Measurements from ENCODE around the gene GTF2A1L.
A peak's percentile ranks its signal among the peaks of the same experiment; 100 is the strongest.
"Not testable (repeated sequence)": the region's sequence is repeated elsewhere in the genome, so short reads cannot be mapped to it uniquely, and the experiment has no call there.

The GTF2A1L gene

GRCh38 chr2:48617618-48618017 lies at the start of gene GTF2A1L:
Gene GTF2A1L, plus strand, starts transcription at chr2:48617856. Its CDS starts 19 bp downstream, at chr2:48617875.
- DNase-seq: no peak

GRCh38 chr2:48568547-48568946 lies 49.1 kb upstream of the GTF2A1L start:
- peak; percentile 30 to 33 for DNase-seq

GRCh38 chr2:48569433-48569832 lies 48.2 kb upstream of the GTF2A1L start:
- no peak for DNase-seq

- no peak for DNase-seq
Measured at GRCh38 chr2:48572816-48573215, 44.8 kb upstream of the GTF2A1L start.

GRCh38 chr2:48574353-48575287 lies 43.0 kb upstream of the GTF2A1L start:
- DNase-seq: peak in 1 of 2 experiments; percentile 7

GRCh38 chr2:48578313-48578712 lies 39.3 kb upstream of the GTF2A1L start:
- no peak for DNase-seq

- DNase-seq: no peak
Measured at GRCh38 chr2:48583961-48584360, 33.7 kb upstream of the GTF2A1L start.

- no peak for DNase-seq
Measured at GRCh38 chr2:48584551-48584950, 33.1 kb upstream of the GTF2A1L start.

- no peak for DNase-seq
Measured at GRCh38 chr2:48586433-48586832, 31.2 kb upstream of the GTF2A1L start.

- no peak for DNase-seq
Measured at GRCh38 chr2:48587560-48587959, 30.1 kb upstream of the GTF2A1L start.

GRCh38 chr2:48587961-48588360 lies 29.7 kb upstream of the GTF2A1L start:
- DNase-seq: no peak

GRCh38 chr2:48588745-48589144 lies 28.9 kb upstream of the GTF2A1L start:
- no peak for DNase-seq

- peak; percentile 40 to 62 for DNase-seq
Measured at GRCh38 chr2:48589170-48589767, 28.4 kb upstream of the GTF2A1L start.

- no peak for DNase-seq
Measured at GRCh38 chr2:48590017-48590416, 27.6 kb upstream of the GTF2A1L start.

GRCh38 chr2:48592067-48592466 lies 25.6 kb upstream of the GTF2A1L start:
- no peak for DNase-seq

- not testable (repeated sequence) for DNase-seq
Measured at GRCh38 chr2:48596751-48597150, 20.9 kb upstream of the GTF2A1L start.

GRCh38 chr2:48597492-48597891 lies 20.2 kb upstream of the GTF2A1L start:
- no peak for DNase-seq

- peak; percentile 41 to 53 for DNase-seq
Measured at GRCh38 chr2:48600204-48600813, 17.3 kb upstream of the GTF2A1L start.

- DNase-seq: no peak
Measured at GRCh38 chr2:48600917-48601316, 16.7 kb upstream of the GTF2A1L start.

- peak; percentile 6 to 15 for DNase-seq
Measured at GRCh38 chr2:48601349-48601748, 16.3 kb upstream of the GTF2A1L start.

- DNase-seq: no peak
Measured at GRCh38 chr2:48605482-48606175, 12.0 kb upstream of the GTF2A1L start.

GRCh38 chr2:48607307-48608014 lies 10.2 kb upstream of the GTF2A1L start:
- DNase-seq: no peak
